ENCODE measurements around the gene DNM3.

The DNM3 gene

DNA sequence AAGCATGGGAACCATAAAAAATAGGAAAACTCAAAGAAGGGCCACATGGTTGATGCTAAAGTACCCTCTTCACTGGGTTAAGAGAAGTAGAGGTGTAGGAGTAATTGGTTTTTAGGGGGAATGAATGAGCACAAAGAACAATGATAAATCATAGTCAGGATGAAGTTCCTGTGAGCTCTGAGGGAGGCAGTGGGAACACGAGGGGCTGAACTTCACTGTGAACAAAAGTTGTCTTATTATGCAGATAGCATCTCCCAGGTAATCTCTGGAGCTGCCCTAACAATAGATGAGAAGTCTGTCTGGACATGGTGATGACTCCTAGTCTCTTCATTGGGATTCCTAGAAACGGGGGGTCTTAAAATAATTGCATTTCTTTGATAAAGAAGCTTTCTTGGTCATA lies 127.9 kb downstream of the DNM3 start:
- DNase-seq (ENCODE audit: low spot score), result no peak
- TF ChIP-seq, protein P1, sequence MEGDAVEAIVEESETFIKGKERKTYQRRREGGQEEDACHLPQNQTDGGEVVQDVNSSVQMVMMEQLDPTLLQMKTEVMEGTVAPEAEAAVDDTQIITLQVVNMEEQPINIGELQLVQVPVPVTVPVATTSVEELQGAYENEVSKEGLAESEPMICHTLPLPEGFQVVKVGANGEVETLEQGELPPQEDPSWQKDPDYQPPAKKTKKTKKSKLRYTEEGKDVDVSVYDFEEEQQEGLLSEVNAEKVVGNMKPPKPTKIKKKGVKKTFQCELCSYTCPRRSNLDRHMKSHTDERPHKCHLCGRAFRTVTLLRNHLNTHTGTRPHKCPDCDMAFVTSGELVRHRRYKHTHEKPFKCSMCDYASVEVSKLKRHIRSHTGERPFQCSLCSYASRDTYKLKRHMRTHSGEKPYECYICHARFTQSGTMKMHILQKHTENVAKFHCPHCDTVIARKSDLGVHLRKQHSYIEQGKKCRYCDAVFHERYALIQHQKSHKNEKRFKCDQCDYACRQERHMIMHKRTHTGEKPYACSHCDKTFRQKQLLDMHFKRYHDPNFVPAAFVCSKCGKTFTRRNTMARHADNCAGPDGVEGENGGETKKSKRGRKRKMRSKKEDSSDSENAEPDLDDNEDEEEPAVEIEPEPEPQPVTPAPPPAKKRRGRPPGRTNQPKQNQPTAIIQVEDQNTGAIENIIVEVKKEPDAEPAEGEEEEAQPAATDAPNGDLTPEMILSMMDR (IDR thresholded peaks at IDR 0.05; ENCODE audit: extremely low read depth, missing control alignments), result no peak

DNA sequence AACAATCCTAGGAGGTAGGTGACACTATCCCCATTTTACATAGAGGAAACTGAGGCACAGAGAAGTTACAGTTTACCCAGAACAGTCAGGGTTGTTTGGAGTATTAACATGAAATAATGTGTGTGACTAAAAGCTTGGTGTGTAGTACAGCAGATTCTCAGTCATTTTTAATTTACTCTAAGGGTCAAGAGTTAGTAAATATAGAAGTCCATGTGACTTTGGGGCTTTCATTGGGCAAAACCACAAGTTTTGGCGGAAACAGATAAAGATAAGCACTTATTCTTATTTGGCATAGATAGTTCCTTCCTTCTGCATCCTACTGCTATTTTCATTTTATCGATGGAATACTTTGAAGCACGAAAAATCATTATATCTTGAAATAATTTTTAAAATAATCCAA lies 128.5 kb downstream of the DNM3 start:
- TF ChIP-seq, protein P1 (IDR thresholded peaks at IDR 0.05; ENCODE audit: extremely low read depth, missing control alignments), result no peak
- no peak for DNase-seq (ENCODE audit: low spot score)

DNA sequence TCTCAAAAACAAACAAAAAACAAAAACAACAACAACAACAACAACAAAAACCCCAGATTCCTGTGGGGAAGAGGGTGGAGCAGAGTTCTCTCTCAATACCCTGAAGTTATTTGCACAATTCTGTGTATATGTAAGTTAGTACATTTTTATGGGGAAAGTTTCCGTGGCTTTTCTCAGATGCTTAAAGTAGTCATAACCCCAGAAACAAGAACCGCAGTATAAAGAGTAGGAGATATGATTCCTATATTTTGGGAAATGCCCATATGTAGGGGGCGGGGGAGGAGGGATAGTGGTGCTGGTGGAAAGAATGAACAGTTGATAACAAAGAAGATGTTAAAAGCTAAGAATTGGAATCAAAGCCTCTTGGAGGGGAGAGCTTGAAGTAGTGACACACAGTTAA lies 131.5 kb downstream of the DNM3 start:
- DNase-seq (ENCODE audit: low spot score), result no peak
- TF ChIP-seq, protein P1 (IDR thresholded peaks at IDR 0.05; ENCODE audit: extremely low read depth, missing control alignments), result no peak

DNA sequence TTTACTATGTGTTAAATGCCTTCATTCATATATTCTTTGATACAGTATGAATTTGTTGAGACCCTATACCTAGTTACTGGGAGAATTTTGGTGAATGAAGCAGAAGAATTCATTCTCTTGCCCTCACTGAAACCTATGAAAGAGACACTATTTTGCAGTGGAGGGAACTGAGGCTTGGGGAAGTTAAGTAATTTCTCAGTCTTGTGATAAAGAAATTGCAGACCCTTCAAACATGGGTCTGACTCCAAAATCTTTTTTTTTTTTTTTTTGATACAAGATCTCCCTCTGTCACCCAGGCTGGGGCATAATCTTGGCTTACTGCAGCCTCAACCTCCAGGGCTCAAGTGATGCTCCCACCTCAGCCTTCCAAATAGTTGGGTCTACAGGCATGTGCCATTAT lies 132.1 kb downstream of the DNM3 start:
- TF ChIP-seq, protein P1 (IDR thresholded peaks at IDR 0.05; ENCODE audit: extremely low read depth, missing control alignments), result no peak
- no peak for DNase-seq (ENCODE audit: low spot score)

DNA sequence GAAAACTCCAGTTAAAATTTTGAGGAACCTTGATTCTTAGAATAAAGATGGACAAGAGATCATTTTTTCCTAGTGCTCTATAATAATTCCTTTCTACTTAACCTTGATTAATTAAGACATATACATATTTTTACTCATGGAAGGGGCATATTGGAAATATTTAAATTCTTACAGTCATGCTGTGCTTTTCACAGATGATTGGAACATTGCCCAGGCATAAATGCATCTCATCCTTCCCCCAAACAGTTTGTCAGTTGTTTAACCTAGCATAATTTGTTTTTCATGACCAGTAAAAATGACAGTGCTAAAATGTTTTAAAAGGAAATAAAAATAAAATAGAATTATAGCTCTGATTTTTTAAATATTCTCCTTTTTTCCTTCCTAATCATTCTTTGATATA lies 140.0 kb downstream of the DNM3 start:
- TF ChIP-seq, protein P1 (IDR thresholded peaks at IDR 0.05; ENCODE audit: extremely low read depth, missing control alignments), result no peak

DNA sequence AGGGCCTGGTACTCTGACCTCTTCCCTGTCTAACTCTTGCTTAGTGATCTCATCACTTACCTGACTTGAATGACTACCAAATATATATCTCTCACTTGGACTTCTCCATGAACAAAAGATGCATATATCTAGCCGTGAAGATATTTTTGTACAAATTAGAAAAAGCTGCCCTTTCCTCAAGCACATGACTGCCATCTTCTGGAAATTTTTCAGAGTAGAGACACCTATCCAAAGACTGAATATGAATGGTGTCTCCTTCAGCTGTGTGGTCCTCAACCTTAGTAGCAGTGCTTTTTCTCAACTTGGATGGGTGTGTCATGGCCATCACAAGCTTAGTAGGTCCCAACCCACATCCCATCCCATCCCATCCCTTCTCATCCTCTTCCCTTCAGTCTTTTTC lies 142.3 kb downstream of the DNM3 start:
- DNase-seq (ENCODE audit: low spot score), result no peak
- TF ChIP-seq, protein P1 (IDR thresholded peaks at IDR 0.05; ENCODE audit: extremely low read depth, missing control alignments), result no peak

More for the DNA sequence above, 140.0 kb downstream of the DNM3 start:
- DNase-seq (ENCODE audit: low spot score), result no peak

DNA sequence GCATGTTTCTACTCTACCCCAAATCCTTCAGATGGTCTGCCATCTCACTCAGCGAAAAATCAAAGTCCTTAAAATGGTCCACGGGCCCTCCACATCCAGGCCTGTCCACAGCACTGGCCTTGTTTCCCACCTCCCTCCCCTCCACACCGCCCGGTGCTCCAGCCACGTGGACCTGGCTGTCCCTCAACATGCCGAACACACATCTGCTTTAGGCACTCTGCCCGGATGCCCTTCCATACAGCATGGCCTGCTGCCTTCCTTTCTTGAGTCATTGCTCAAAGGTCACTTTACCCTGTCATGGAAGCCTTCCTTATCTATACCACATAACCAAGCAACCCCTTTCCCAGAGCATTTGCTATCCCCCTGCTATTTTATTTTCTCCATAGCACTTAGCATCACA lies 143.0 kb downstream of the DNM3 start:
- TF ChIP-seq, protein P1 (IDR thresholded peaks at IDR 0.05; ENCODE audit: extremely low read depth, missing control alignments), result no peak
- no peak for DNase-seq (ENCODE audit: low spot score)
